GM12864 (cell line): Measurements from ENCODE around the gene DDX20.

Source experiments
- DNase-seq: peaks from one replicate; pipeline ENCODE4 v3.0.0-alpha.2; 2011; ENCODE audit warnings: low read depth
- H3K4me3 ChIP-seq: 2 replicates; pipeline ENCODE4 v1.5.1; 2011; ENCODE audit warnings: mild to moderate bottlenecking, low read depth, low read length, control low read depth
- CTCF ChIP-seq: IDR thresholded peaks from 2 replicates; pipeline ENCODE4 v1.5.1; 2011; ENCODE audit warnings: low read depth, mild to moderate bottlenecking, moderate library complexity, low read length, control low read depth, inconsistent platforms; ENCODE audit errors: missing control alignments

Gene DDX20

GRCh38 chr1:111725192-111725591, 30.5 kb upstream of the DDX20 start:
- no peak for TF ChIP-seq CTCF
- DNase-seq = no peak

DNA sequence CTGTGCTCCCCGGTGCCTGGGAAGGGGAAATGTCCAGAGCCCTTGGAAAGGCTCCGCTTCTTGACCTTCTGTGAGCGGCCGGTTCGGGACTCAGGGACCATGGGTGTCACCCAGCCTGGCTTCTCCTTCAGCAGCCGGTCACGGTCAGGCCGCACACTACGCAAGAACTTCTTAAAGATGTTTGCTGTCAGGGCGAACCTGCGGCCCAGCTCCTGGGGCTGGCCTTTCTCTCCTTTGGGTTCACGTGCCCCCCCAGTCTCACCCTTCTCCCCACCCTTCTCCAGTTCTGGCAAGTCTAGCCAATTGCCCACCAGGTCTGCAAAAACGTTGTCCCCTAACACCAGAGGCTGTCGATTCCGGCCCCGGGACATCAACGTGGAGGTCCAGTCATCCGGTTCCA, 28.6 kb upstream of the DDX20 start:
- DNase-seq = no peak
- no peak for TF ChIP-seq CTCF
- no peak overlapping the region for H3K4me3 ChIP-seq

More at GRCh38 chr1:111725192-111725591, 30.5 kb upstream of the DDX20 start:
- no peak overlapping the region for H3K4me3 ChIP-seq

GRCh38 chr1:111729271-111729921, 26.3 kb upstream of the DDX20 start:
- no peak for DNase-seq

DNA sequence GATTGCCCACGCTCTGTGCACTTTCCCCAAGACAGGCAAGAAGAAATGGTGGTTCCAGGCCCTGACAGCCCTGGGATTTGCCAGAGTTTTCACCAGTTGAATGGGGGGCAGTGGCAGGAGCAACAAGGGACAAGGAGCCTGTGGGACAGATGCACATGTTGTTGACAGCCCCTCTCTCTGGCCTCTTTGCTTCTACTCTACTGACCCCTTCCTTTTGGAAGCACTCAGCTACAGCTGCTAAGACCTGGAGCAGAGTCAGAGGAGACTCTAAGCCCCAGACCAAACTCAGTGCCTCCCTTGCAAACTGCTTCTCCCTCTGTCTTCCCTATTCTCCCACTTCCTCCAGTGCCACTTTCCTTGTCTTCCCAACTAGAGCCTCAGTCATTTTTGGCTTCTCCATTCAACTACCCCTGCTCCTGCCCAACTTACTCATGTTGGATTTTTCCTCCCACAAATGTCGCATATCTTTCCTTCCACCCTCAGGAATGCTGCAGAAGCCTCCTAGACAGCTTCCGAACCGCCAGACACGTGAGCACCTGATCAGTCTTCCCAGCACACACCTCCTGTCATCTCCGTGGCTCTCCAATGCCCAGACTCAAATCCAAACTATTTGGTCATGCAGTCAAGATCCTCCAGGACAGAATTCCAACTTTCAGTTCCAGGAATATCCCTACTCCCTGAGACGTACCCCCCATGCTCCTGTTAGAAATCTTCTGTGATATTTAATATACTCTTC, 25.6 kb upstream of the DDX20 start:
- no peak overlapping the region for H3K4me3 ChIP-seq
- no peak for DNase-seq
- no peak for TF ChIP-seq CTCF

More at GRCh38 chr1:111729271-111729921, 26.3 kb upstream of the DDX20 start:
- no peak overlapping the region for H3K4me3 ChIP-seq
- TF ChIP-seq CTCF = no peak

- no peak for TF ChIP-seq CTCF
- DNase-seq = no peak
- H3K4me3 ChIP-seq = no peak overlapping the region
These were observed 25.0 kb upstream of the DDX20 start for GRCh38 chr1:111730706-111731105.

DNA sequence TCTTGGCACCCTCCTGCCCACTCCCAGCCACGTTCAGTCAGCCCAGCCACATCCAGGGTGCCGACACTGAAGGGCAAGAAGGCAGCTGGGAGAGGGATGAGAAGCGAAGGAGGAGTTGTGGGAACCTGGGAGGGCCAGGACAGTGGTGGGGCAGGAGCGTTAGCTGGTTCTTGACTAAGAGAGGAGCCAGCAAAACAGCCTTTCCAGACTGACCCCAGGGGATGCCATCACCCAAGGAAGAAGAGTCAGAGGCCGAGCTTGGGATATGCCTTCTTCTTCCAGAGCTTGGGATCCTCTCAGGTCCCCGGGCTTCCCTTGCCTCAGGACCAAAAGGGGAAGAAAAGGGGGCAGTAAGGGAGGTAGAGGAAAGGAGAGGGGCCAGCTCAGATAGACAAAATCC, 23.7 kb upstream of the DDX20 start:
- H3K4me3 ChIP-seq = no peak overlapping the region
- no peak for DNase-seq
- no peak for TF ChIP-seq CTCF

GRCh38 chr1:111732718-111733117, 23.0 kb upstream of the DDX20 start:
- no peak for DNase-seq

More at GRCh38 chr1:111732718-111733117, 23.0 kb upstream of the DDX20 start:
- no peak overlapping the region for H3K4me3 ChIP-seq
- no peak for TF ChIP-seq CTCF
